ENCODE data around the gene FRY. TPM values are rescaled to one million over a fixed set of nuclear protein-coding genes. Genes with fewer than 3 reads are reported as not detected.

Gene FRY
- polyA plus RNA-seq, 1 experiment, result 51.4 TPM

DNA sequence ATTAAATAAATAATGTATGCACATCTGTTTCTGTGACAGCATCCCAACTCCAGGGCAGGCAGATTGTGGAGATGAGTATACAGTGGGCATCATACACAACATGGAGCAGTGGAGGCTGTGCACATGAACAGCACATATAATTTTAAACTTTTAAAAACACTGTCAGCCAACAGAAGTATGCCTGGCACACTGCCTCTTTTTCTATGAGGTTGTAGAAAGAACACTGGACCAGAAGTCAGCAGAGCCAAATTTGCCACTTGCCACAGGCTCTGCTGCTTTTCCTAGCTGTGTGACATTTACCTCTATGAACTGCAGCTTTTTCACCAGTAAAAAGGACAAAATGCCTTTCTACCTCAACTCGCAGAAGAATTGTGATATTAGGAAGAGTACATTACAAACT is 118.7 kb downstream of the FRY start:
- DNase-seq (ENCODE audit: low read depth), result no peak
- ChIA-PET POLR2A (no interaction called here), CTCF (no interaction called here)
- TF ChIP-seq CTCF (IDR thresholded peaks at IDR 0.05; ENCODE audit: insufficient read depth, low read depth, low read length), result no peak
- Histone ChIP-seq H3K36me3 (ENCODE audit: control insufficient read depth, insufficient read depth, low read length) (peaks cover 1% of the 10 kb centered on the region; the same call in 1 of the 2 replicates), H3K27me3 (ENCODE audit: control insufficient read depth, insufficient read depth, low read length) (no peaks in the 10 kb centered on the region), H3K4me3 (ENCODE audit: low read depth, low read length) (no peak overlapping the region)

DNA sequence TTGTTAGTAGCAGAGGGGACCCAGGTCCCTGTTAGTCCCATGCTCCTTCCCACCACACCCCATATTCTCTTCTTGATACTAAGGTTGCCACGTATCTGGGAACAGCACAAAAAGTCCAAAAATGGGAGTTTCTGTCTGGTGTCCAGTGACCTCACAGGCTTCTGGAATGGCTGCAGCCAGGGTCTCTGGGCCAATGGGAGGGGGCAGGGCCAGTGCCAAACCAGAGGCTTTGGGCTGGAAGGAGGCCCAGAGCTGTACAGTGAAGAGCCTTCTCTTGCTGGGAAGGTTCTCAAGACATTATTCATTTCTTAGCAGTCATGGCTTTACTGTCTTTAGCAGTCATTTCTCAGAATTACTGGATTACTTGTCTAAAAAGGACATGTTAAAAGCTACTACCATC is 119.2 kb downstream of the FRY start:
- Histone ChIP-seq H3K36me3 (ENCODE audit: control insufficient read depth, insufficient read depth, low read length) (peaks cover 1% of the 10 kb centered on the region; the same call in 1 of the 2 replicates), H3K4me3 (ENCODE audit: low read depth, low read length) (no peak overlapping the region), H3K27me3 (ENCODE audit: control insufficient read depth, insufficient read depth, low read length) (no peaks in the 10 kb centered on the region)
- DNase-seq (ENCODE audit: low read depth), result peak; percentile 31
- TF ChIP-seq CTCF (IDR thresholded peaks at IDR 0.05; ENCODE audit: insufficient read depth, low read depth, low read length), result no peak
- ChIA-PET CTCF (interaction anchor here (0.9 kb wide), 1 partner anchor 241 kb away, joined by 3 read pairs; no protein-coding TSS in a partner anchor), POLR2A (no interaction called here)

GRCh38 chr13:32151240-32151639 is 119.7 kb downstream of the FRY start:
- Histone ChIP-seq H3K36me3 (ENCODE audit: control insufficient read depth, insufficient read depth, low read length) (peaks cover 1% of the 10 kb centered on the region; the same call in 1 of the 2 replicates), H3K4me3 (ENCODE audit: low read depth, low read length) (no peak overlapping the region), H3K27me3 (ENCODE audit: control insufficient read depth, insufficient read depth, low read length) (no peaks in the 10 kb centered on the region)
- TF ChIP-seq CTCF (IDR thresholded peaks at IDR 0.05; ENCODE audit: insufficient read depth, low read depth, low read length), result no peak
- ChIA-PET POLR2A (no interaction called here), CTCF (interaction anchor here (0.9 kb wide), 1 partner anchor 242 kb away, joined by 3 read pairs; no protein-coding TSS in a partner anchor)
- DNase-seq (ENCODE audit: low read depth), result no peak

- no peaks in the 10 kb centered on the region for H3K27me3 ChIP-seq (ENCODE audit: control insufficient read depth, insufficient read depth, low read length)
- no peak for DNase-seq (ENCODE audit: low read depth)
- TF ChIP-seq CTCF (IDR thresholded peaks at IDR 0.05; ENCODE audit: insufficient read depth, low read depth, low read length), result no peak
Measured at GRCh38 chr13:32153056-32153455, 121.5 kb downstream of the FRY start.

DNA sequence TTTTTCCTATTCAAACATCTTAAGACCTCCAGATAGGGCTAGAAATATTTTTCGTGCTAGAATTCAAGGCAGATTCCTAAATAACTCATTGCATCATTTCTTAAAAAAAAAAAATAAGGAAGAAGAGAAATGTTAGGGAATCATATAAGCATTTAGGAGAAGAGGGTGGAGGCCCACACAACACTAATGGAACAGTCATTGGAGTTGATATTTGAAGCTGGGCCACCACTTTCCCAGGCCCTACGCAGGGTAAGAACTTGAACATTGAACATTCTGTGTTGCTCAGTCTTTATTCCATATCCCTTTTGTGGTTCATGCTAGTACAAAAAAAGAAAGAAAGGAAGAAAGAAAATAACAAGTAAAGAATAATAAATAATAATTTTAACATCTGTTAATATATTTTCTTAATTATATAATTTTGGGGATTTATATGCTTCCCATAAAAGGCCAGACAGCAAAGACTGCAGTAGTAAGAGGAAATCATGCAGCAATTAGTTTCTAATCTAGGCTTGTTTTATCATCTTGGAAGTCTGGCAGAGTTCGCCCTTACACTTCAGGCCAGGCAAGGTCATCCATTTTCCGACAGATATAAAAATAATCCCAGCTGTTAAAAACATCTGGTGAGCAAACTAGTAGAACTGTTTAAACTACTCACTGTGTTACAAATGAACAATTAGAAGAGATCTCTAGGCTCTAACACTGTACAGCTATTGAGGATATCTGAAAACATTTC is 127.7 kb downstream of the FRY start:
- TF ChIP-seq CTCF (IDR thresholded peaks at IDR 0.05; ENCODE audit: insufficient read depth, low read depth, low read length), result no peak
- ChIA-PET CTCF (interaction anchor here (0.6 kb wide), 1 partner anchor 55 kb away, joined by 3 read pairs; no protein-coding TSS in a partner anchor), POLR2A (interaction anchor here (0.5 kb wide), 1 partner anchor 127 kb away, joined by 3 read pairs; no protein-coding TSS in a partner anchor)
- no peaks in the 10 kb centered on the region for H3K27me3 ChIP-seq (ENCODE audit: control insufficient read depth, insufficient read depth, low read length)
- DNase-seq (ENCODE audit: low read depth), result no peak
- H3K4me3 ChIP-seq (ENCODE audit: low read depth, low read length), result no peak overlapping the region
- peaks cover 5% of the 10 kb centered on the region; the same call in 1 of the 2 replicates for H3K36me3 ChIP-seq (ENCODE audit: control insufficient read depth, insufficient read depth, low read length)

More at GRCh38 chr13:32153056-32153455, 121.5 kb downstream of the FRY start:
- H3K36me3 ChIP-seq (ENCODE audit: control insufficient read depth, insufficient read depth, low read length), result peaks cover 1% of the 10 kb centered on the region; the same call in 1 of the 2 replicates
- CTCF ChIA-PET, result no interaction called here
- no peak overlapping the region for H3K4me3 ChIP-seq (ENCODE audit: low read depth, low read length)
- POLR2A ChIA-PET, result no interaction called here

All from BJ (cell line).